HS-5 (cell line): ENCODE results near the gene CBX4.

Experiments used
- DNase-seq: peaks from one replicate; pipeline ENCODE4 v3.0.0-alpha.2; 2012; ENCODE audit warnings: low read depth

Gene CBX4

GRCh38 chr17:79841369-79842135, 2.3 kb upstream of the CBX4 start:
- no peak for DNase-seq

GRCh38 chr17:79840989-79841286, 1.7 kb upstream of the CBX4 start:
- DNase-seq: no peak

GRCh38 chr17:79840269-79840988, 1.2 kb upstream of the CBX4 start:
- DNase-seq: peak; percentile 16

- no peak for DNase-seq
Measured at GRCh38 chr17:79838522-79839274, 542 bp downstream of the CBX4 start.

GRCh38 chr17:79837888-79838521, 1.2 kb downstream of the CBX4 start:
- peak; percentile 22 for DNase-seq

- no peak for DNase-seq
Measured at GRCh38 chr17:79836972-79837887, 2.0 kb downstream of the CBX4 start.

- DNase-seq: no peak
Measured at GRCh38 chr17:79836510-79836971, 2.7 kb downstream of the CBX4 start.

GRCh38 chr17:79835953-79836509, 3.2 kb downstream of the CBX4 start:
- no peak for DNase-seq

- DNase-seq: no peak
Measured at GRCh38 chr17:79835470-79835899, 3.8 kb downstream of the CBX4 start.

GRCh38 chr17:79834565-79835469, 4.4 kb downstream of the CBX4 start:
- DNase-seq: no peak

- DNase-seq: no peak
Measured at GRCh38 chr17:79833744-79834564, 5.3 kb downstream of the CBX4 start.

GRCh38 chr17:79833110-79833450, 6.2 kb downstream of the CBX4 start:
- no peak for DNase-seq

GRCh38 chr17:79832218-79833109, 6.8 kb downstream of the CBX4 start:
- DNase-seq: no peak

- DNase-seq: no peak
Measured at GRCh38 chr17:79831265-79832217, 7.7 kb downstream of the CBX4 start.

GRCh38 chr17:79830763-79831264, 8.4 kb downstream of the CBX4 start:
- DNase-seq: no peak

GRCh38 chr17:79830303-79830702, 8.9 kb downstream of the CBX4 start:
- no peak for DNase-seq

GRCh38 chr17:79829457-79829856, 9.8 kb downstream of the CBX4 start:
- DNase-seq: no peak
